Astrocyte of the cerebellum (primary cell): ENCODE results near the gene LCORL.
A peak's percentile ranks its signal among the peaks of the same experiment; 100 is the strongest.

Experiments used
- DNase-seq: peaks from one replicate; pipeline ENCODE4 v3.0.0-alpha.2; 2011; ENCODE audit warnings: low read depth
- H3K4me3 ChIP-seq: 2 replicates; pipeline ENCODE4 v1.5.1; 2011; ENCODE audit warnings: mild to moderate bottlenecking, low read depth, low read length, moderate library complexity
- CTCF ChIP-seq: IDR thresholded peaks from 2 replicates; pipeline ENCODE4 v1.5.1; 2012; ENCODE audit warnings: low read length, low read depth, moderate library complexity, mild to moderate bottlenecking; ENCODE audit errors: missing control alignments
- in situ Hi-C: cut with HindIII; loops from 2 replicates; pipeline ENCODE4 v1.10.0; 2017; ENCODE audit warnings: low sequenced_read_pairs

LCORL gene

GRCh38 chr4:17898553-17899055 lies 123.0 kb downstream of the LCORL start:
- no peak for TF ChIP-seq CTCF
- DNase-seq = no peak
- in situ Hi-C loops = no loop called here
- no peak overlapping the region for H3K4me3 ChIP-seq

- no peak overlapping the region for H3K4me3 ChIP-seq
- DNase-seq = no peak
- no peak for TF ChIP-seq CTCF
- in situ Hi-C loops = no loop called here
Measured at GRCh38 chr4:17895481-17895880, 126.1 kb downstream of the LCORL start.

GRCh38 chr4:17894421-17894820 lies 127.1 kb downstream of the LCORL start:
- no peak for TF ChIP-seq CTCF
- DNase-seq = no peak
- in situ Hi-C loops = no loop called here
- H3K4me3 ChIP-seq = no peak overlapping the region

- in situ Hi-C loops = no loop called here
- no peak for TF ChIP-seq CTCF
Measured at GRCh38 chr4:17889692-17890091, 131.9 kb downstream of the LCORL start.

GRCh38 chr4:17884511-17884910 lies 137.0 kb downstream of the LCORL start:
- in situ Hi-C loops = no loop called here
- TF ChIP-seq CTCF = no peak
- no peak overlapping the region for H3K4me3 ChIP-seq
- DNase-seq = no peak

More at GRCh38 chr4:17889692-17890091, 131.9 kb downstream of the LCORL start:
- no peak overlapping the region for H3K4me3 ChIP-seq
- no peak for DNase-seq

- TF ChIP-seq CTCF = no peak
- in situ Hi-C loops = no loop called here
Measured at GRCh38 chr4:17884063-17884462, 137.5 kb downstream of the LCORL start.

GRCh38 chr4:17877661-17878060 lies 143.9 kb downstream of the LCORL start:
- TF ChIP-seq CTCF = no peak
- H3K4me3 ChIP-seq = no peak overlapping the region
- DNase-seq = no peak
- in situ Hi-C loops = no loop called here

More at GRCh38 chr4:17884063-17884462, 137.5 kb downstream of the LCORL start:
- H3K4me3 ChIP-seq = no peak overlapping the region
- peak; percentile 1 for DNase-seq
